HG03159 (cell line): ENCODE data around the gene PBLD.
A peak's percentile ranks its signal among the peaks of the same experiment; 100 is the strongest.
"Not testable (repeated sequence)": the region's sequence is repeated elsewhere in the genome, so short reads cannot be mapped to it uniquely, and the experiment has no call there.

ENCODE experiments used
- ATAC-seq: cut with Tn5 transposase; IDR thresholded peaks from one replicate; pipeline ENCODE4 v1.9.1; 2021; ENCODE audit warnings: mild to moderate bottlenecking, moderate library complexity; ENCODE audit not compliant: unreplicated experiment

The PBLD gene

DNA sequence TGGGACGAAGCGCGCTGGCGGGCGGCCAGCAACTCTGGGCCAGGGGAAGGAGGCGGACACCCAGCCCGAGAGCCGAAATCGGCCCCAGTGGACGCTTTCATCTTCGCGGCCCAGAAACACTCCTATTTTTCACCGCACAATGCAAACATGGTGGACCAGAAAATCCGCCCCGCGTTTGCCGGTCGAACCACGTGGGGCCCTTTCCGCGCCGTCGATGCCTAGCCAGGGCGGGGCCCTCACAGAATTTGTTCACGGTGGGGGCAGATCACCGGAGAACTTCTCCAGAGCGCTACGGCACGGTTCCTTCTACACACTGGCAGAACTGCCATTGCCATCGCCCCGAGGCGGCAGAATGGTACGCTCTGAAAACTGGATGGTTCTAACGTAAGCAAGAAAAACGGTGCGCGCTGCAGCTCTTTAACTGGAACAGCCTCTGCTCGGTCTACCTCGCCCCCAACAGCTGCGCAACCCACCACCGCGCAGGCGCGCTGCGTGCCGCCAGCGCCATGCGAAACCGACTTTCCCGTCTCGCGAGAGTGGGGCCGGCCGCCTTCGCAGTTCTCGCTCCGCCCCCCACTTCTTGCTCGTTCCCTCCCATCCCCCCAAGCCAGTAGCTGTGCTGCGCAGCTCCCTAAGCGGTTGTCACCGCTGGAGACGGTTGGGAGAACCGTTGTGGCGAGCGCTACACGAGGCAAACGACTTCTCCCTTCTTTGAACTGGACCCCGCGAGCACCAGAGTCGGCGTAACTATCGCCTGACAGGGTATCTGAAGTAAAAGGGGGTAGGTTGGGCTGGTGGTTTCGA, 1.1 kb downstream of the PBLD start, which contains the start of gene HNRNPH3:
TSS of gene HNRNPH3 (plus strand) at position 610 of the 804 bp plus-strand sequence. CDS start 5,158 bp downstream, outside the sequence.
- peak; percentile 82 for ATAC-seq

DNA sequence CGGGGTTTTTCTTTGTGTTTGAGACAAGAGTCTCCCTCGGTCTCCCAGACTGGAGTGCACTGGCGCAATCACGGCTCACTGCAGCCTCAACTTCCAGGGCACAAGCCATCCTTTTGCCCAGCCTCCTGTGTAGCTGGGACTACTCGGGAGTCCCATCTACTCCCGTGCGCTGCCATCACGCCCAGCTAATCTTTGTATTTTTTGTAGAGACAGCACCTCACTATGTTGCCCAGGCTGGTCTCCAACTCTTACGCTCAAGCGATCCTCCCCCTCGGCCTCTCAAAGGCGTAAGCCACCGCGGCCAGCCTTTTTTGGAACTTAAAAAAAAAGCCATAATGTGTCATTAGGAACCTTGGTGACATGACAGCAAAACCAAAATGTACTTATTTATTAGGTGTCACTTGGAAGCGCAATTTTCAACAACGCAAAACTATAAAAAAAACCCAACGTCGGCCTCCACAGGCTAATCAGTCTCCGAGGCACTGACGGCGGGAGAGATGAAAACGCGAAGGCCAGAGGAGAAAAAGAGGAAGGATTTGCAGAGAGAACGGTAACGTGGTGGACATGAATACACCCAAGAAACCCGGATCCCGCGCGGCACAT, 1.8 kb downstream of the PBLD start:
- no peak for ATAC-seq

DNA sequence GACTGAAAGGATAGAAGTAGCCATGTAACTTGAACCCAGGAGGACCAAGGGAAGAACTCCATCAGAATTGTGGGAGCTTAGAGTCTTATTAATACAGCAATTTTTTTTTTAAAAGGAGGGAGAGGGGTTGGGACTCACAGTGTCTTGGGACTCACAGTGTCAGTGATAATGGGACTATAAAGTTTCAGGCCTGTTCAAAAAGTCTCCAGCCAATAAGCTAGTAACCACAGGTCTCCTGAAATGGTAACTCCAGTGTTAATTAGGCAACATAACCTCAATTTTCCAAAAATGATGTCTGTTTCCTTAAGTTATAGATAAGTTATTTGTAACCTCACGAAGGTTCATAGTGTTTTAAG, 3.2 kb downstream of the PBLD start:
- ATAC-seq = no peak

DNA sequence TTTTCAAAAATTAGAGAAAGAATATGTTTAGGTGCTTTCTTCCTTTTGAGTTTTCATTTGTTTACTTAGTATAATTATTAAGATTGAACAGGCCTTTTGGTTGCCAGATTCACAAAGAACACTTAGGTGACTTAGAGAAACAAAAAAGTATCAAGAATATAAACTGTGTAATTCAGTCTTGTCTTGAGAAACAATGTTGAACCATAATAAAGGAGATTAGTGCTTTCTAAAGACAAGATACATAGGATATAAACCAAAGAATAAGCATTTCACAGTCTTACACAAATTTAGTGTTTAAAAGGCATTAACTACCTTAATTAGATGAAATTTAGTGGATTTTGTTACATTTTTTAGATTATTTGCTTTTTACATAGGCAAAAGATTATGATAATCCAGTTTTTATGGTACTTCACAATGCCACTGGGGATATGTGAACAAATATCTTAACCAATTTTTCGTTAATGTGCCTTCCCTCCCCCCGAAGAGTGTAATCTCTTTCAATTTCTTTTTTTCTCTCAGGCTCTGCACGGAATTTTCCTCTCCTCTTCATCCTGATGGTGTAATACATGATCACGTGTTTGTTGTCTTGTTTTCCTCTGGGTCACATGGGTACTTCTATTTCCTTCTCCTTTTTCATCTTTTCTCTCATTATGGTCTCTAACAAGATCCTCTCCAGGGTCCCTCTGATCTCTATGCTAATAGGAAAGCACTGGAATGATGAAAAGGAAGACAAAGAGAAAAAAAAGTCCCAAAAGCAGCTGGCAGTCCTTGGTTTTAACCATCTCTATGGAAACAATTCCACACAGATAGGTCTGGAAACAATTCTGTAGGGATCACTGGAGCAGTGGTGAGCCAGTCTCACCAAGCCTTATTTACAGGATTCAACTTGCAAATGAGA, 4.6 kb downstream of the PBLD start:
- ATAC-seq = no peak

DNA sequence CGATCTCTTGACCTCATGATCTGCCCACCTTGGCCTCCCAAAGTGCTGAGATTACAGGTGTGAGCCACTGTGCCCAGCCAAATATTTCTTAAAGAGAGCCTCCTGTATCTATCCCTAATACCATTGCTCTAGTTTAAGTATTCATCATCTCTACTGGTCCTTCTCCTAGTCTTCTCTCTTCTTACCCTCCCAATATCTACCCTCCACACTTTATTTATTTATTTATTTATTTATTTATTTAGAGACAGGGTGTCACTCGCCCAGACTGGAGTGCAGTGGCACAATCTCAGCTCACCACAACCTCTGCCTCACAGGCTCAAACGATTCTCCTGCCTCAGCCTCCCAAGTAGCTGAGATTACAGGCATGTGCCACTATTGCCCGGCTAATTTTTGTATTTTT, 8.3 kb downstream of the PBLD start:
- not testable (repeated sequence) for ATAC-seq

DNA sequence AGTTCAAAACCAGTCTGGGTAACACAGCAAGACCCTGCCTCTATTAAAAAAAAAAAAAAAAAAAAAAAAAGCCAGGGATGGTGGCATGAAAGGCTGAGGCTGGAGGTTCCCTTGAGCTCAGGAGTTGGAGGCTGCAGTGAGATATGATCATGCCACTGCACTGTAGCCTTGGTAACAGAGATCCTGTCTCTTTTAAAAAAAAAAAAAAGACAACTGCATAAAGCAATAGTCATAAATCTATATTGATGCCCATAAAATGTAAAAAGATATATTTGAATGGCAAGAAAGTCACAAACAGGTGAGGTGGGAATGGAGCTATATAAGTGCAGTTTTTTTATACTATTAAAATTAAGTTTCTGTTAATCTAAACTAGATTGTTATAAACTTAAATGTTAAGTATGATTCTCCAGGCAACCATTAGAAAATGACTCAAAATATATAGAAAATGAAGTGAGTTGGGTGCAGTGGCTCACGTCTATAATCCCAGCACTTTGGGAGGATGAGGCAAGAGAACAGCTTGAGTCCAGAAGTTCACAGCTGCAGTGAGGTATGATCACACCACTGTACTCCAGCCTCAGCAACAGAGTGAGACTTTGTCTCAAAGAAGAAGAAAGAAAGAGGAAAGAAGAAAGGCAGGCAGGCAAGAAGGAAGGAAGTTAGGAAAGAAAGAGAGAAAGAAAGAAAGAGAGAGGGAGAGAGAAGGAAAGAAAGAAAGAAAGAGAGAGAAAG, 14.2 kb downstream of the PBLD start:
- ATAC-seq = no peak

DNA sequence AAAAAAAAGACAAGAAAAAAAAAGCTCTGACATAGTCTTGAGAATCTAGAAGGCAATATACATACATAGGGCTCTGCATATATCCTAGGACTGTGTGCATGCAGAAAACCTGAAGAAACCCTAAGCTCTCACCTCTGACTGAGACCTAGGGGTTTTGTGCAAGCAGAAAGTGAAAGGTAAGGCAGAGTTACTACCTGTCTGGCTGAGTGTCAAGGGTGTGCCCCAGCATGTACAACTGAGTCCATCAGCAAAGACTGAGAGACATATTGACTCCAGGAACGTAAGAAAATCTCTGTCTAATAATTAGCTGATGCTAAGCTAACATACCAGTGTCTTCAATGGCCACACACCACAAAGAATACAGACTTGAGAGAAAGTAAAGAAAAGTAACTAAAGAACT, 17.1 kb downstream of the PBLD start:
- ATAC-seq = no peak

DNA sequence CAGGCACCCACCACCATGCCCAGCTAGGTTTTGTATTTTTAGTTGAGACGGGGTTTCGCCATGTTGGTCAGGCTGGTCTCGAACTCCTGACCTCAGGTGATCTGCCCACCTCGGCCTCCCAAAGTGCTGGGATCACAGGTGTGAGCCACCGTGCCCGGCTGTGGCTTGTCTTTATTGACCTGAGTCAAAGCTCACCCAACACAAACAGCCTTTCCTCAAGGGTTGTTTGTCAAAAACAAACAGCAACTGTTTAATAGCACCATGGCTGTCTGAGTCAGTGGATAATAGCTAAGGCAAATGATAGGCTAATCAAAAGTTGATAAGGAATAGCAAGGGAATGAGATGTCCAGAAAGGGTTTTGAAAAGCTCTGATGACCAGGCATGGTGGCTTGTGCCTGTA, 17.8 kb downstream of the PBLD start:
- not testable (repeated sequence) for ATAC-seq

DNA sequence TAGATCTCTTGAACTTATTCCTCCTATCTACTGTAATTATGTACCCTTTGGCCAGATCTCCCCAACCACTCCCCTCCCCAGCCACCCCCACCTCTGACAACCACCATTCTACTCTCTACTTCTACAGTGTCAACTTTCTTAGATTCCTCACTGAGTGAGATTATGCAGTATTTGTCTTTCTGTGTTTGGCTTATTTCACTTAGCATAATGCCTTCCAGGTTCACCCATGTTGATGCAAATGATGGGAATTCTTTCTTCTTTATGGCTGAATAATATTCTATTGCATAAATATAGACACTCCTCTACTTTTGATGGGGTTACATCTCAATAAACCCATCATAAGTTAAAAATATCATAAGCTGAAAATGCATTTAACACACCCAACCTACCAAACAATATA, 22.2 kb downstream of the PBLD start:
- no peak for ATAC-seq

DNA sequence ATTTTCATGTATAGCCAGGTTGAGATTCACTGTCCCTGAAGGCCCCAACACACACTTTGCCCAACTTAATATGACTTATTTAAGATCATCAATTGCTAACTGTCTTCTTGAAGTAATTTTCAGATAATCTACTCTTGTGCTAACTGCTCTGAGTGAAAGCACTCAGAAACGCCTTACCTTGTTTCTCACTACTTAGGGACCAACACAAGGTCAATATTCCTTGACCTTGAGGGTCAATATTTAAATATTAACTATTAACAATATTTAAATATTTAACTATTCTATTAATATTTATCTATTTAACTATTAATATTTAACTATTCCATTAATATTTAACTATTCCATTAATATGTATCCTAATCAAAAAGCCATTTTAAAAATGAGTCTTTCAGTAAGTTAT, 26.9 kb downstream of the PBLD start:
- no peak for ATAC-seq

DNA sequence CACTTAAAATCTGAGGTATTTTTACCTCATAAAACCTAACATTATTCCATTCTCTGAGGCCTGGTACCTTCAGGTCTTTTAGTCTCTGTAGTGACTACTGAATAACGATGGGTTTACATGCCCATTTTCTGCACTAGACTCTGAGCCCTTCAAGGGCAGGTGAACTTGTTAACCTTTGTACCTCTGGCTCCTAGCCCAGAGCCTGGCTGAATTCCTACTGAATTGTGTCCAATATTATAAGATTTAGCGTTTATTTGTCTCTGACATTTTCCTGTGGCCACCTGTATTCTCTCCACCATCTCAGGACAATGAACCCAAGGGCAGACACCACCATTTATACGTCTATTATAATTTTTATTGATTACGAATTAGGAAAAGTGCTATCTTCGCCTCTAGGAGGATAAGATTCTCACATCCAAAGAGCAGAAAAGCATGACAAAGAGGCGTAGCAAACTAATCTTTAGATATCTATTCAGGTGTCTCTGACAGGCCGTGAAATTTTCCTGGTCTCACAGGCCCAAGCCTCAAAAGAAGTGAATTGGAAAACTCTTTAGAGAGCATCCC, 28.8 kb downstream of the PBLD start:
- ATAC-seq = no peak

DNA sequence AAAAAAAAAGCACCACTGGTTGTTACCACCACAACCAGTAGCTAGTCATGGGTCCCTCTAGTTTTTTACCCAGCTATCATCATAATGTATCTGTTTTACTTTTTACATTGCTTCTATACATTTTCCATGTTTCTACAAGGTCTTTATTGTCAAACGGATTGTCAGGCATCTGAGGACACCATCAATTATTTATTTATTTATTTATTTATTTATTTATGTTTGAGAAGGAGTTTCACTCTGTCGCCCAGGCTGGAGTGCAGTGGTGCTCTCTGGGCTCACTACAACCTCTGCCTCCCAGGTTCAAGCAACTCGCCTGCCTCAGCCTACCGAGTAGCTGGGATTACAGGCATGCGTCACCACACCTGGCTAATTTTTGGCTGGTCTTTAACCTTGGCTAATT, 29.9 kb downstream of the PBLD start:
- no peak for ATAC-seq

DNA sequence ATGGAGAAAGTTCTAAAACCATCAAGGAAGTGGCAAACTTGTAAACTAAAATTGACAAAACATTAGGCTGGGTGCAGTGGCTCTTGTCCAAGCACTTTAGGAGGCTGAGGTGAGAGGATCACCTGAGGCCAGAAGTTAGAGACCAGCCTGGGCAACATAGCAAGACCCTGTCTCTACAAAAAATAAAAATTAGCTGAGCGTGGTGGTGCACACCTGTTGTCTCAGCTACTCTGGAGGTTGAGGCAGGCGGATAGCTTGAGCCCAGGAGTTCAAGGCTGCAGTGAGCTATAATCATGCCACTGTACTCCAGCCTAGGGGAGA, 30.3 kb downstream of the PBLD start:
- ATAC-seq = no peak

DNA sequence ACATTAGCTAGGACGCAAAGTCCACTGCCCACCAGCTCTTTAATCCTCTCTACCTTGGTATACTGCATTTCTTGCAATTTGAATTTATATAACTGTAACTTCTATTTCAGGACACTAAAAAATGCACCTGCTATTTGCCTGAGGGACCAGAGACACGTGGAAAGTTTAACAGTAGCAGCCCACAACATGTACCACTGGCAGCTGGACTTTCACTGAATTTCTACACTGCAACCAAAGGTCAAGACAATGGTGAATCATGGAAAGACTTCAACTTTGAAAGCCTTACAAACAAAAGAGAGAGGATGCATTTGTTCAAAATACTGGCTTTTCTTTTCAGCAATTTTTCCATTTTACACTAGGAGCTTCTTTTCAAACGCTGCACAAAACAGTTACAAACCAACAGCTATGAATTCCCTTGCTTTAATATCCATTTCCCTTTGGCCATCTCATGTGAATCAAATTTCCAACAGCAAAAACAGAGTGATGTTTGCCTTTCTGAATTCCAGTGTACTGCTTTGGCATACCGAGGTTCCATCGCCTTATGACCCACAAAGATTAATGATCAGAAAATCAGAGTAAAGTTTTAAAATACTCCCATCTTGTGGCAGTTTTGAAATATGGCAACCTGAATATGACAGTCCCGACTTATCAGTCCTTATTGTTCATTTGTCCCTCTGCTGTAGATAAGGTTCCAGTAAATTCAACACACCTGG, 30.8 kb downstream of the PBLD start:
- ATAC-seq = peak; percentile 56

DNA sequence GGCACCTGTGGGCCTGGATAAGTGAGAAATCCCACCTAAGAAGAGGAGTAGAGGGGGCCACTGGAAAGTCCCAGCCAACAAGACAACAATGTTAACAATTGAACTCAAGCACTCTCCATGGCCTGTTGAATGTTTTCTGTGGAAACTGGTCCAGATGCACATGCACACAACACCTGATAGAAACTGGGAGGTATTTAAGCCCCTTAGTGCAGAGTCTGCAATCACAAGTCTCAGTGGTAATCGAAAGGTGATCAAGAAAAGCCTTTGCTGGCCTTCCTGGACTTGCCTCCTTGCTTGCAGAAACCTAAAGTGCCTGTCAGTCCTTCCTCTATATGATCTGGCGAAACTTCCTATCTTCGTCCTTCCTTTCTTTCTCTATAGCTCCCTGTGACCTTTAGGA, 31.4 kb downstream of the PBLD start:
- no peak for ATAC-seq

DNA sequence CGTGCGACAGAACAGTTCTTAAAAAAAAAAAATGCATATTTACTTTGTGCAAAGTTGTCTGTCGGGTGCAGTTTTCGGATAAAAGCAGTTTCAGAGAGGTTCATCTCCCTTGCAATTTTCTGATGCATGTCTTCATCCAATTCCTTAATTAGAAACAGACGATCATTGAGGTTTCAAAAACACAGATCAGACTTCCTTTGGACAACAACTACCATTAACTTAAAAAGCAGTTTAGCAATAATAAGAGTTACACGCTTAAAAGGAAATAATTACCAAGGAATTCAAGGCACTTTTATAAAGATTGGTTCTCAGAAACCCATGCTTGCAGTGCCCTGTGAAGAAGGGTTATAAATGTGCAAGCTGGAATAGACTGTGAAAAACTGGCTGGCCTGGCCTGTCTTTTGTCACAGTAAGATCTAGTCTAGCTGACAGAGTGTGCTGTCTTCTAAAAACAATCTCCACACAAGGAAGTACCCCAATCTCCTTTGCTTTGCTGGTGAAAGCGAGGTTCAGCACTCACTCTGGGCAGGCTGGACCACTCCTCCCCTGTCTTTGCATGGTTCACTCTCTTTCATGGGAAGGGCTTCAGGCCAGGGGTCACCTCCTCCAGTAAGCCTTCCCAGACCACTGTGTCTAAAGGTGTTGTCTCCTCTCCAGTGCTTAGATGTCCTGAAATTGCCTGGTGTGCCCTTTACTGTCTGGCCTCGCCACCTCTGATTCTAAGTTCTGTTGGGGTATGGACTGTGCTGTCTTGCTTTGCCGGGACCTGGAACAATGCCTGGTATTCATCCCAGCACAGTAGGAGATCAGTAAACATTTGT, 35.7 kb downstream of the PBLD start:
- ATAC-seq = no peak

DNA sequence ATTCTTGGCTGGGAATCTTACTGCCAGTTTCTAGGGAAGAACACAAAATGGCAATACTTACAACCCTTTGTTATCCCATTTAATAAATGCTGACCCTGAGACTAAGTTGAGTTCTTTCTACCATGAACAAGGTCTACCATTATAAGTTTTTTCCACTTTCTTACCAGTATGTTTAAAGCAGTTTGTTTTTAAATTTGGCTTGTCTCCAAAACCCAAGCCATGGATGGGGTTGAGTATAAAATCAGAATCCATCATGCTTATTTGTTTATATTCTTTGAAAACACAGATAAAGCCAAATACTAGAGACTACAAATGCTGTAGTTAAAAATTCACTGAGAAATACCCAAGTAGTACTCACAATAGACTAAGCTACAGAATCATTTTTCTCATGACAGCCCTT, 42.0 kb downstream of the PBLD start:
- ATAC-seq = no peak

DNA sequence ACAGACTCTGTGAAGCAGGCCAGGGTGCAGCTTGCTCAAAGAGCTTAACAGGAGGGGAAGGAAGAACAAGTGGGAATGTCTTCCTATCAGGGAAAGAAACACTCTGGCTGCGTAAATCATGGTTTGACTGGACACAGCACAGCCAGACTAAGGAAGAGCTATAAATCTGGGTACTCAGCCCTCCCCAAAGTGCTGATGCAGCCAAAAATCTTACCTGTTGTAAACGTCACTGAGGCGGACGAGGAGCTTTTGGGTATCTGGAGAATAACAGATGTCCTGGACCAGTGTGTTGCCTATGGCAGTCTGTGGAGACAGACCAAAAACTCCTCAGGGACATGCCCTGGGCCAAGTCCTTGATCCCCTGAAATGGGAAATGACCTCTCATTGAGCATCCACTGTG, 44.0 kb downstream of the PBLD start:
- no peak for ATAC-seq
